ENCODE measurements around the gene FBXO34. TPM values are rescaled to one million over a fixed set of nuclear protein-coding genes. Genes with fewer than 3 reads are reported as not detected.
A peak's percentile ranks its signal among the peaks of the same experiment; 100 is the strongest.

Gene FBXO34
- total RNA-seq, 3 donors from 2014 or later: 12.9 to 16.7 (median 14.9) TPM

- no peak overlapping the region for H3K4me3 Mint-ChIP-seq
- H3K36me3 Mint-ChIP-seq (ENCODE audit: insufficient read depth): peaks cover 45% of the 10 kb centered on the region
- DNase-seq (no peak), ATAC-seq (no peak)
- no peaks in the 10 kb centered on the region for H3K27me3 Mint-ChIP-seq (ENCODE audit: low read depth)
- no peaks in the 10 kb centered on the region for H3K9me3 Mint-ChIP-seq
- peaks cover 48% of the 10 kb centered on the region for H3K4me1 Mint-ChIP-seq (ENCODE audit: low read depth)
Observed at GRCh38 chr14:55383541-55384140, 112.4 kb downstream of the FBXO34 start.

DNA sequence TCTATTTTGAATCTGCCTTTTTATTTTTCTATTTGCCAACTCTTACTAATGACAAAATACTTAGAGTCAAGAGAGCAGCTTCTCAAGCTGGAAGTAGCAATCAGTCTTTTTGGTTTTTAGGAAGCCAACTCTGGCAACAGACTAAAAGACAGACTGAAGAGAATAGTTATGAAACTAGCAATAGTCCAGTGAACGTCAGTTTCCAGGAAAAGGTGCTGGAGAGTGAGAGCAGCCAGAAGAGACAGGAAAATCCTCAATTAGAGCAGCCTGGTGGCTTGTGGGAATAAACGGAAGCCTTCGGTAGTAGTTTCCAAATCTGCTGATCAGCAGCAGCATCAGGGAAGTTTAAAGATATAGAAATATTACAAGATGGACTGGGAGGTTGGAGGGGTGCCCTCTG is 113.3 kb downstream of the FBXO34 start:
- Mint-ChIP-seq H3K9me3 (no peaks in the 10 kb centered on the region), H3K4me1 (ENCODE audit: low read depth) (peaks cover 57% of the 10 kb centered on the region), H3K27me3 (ENCODE audit: low read depth) (no peaks in the 10 kb centered on the region), H3K36me3 (ENCODE audit: insufficient read depth) (peaks cover 53% of the 10 kb centered on the region), H3K4me3 (no peak overlapping the region)
- ATAC-seq: no peak
- DNase-seq: no peak

DNA sequence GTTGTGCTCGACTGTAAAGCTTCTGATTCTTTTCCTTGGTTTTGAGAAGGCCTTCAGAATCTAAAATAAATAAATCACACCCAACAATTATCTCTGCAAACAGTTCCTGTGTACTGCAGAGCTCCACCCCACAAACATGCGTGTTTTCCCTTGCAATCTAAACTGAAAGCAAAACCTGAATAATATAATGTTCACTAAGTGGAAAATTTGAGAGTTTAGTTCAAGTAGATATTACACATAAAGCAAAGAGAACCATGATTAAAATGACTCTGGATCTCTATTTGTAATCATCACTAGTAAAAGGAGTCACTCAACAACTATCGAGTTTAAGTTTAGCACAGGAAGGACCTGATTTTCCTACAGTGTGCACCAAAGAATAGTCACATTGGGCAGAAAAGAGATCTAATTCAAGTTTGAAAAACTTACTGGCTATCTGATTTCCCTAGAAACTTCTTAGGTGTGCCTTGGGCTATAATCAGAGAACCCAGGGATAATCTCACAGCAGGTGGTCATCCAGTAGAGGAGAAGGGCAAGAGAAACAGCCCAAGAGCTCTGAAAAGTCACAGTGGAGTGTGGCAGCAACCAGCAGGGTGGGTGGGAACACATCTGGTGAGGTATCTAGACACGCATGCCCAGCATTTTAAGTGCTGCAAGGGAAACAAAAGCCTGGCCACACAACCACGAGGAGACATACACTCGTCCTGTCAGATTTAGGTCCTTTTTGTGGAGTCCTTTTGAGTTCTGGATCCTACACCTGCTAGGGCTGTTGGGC is 115.0 kb downstream of the FBXO34 start:
- DNase-seq (no peak), ATAC-seq (peak; percentile 82 to 89)
- Mint-ChIP-seq H3K27me3 (ENCODE audit: low read depth) (no peaks in the 10 kb centered on the region), H3K4me3 (peak overlapping the region; percentile 56), H3K4me1 (ENCODE audit: low read depth) (peaks cover 59% of the 10 kb centered on the region), H3K9me3 (no peaks in the 10 kb centered on the region), H3K36me3 (ENCODE audit: insufficient read depth) (peaks cover 49% of the 10 kb centered on the region)

GRCh38 chr14:55387121-55387520 is 115.9 kb downstream of the FBXO34 start:
- ATAC-seq (no peak), DNase-seq (no peak)
- Mint-ChIP-seq H3K4me3 (peak overlapping the region; percentile 16), H3K4me1 (ENCODE audit: low read depth) (peaks cover 56% of the 10 kb centered on the region), H3K36me3 (ENCODE audit: insufficient read depth) (peaks cover 44% of the 10 kb centered on the region), H3K9me3 (no peaks in the 10 kb centered on the region), H3K27me3 (ENCODE audit: low read depth) (no peaks in the 10 kb centered on the region)

GRCh38 chr14:55388160-55388559 is 116.9 kb downstream of the FBXO34 start:
- H3K36me3 Mint-ChIP-seq (ENCODE audit: insufficient read depth): peaks cover 41% of the 10 kb centered on the region
- H3K4me3 Mint-ChIP-seq: no peak overlapping the region
- no peaks in the 10 kb centered on the region for H3K27me3 Mint-ChIP-seq (ENCODE audit: low read depth)
- ATAC-seq: peak; percentile 32 to 39
- no peaks in the 10 kb centered on the region for H3K9me3 Mint-ChIP-seq
- peaks cover 54% of the 10 kb centered on the region for H3K4me1 Mint-ChIP-seq (ENCODE audit: low read depth)
- DNase-seq: no peak

GRCh38 chr14:55389330-55389729 is 118.1 kb downstream of the FBXO34 start:
- DNase-seq: no peak
- H3K4me3 Mint-ChIP-seq: no peak overlapping the region
- peaks cover 35% of the 10 kb centered on the region for H3K36me3 Mint-ChIP-seq (ENCODE audit: insufficient read depth)
- no peaks in the 10 kb centered on the region for H3K27me3 Mint-ChIP-seq (ENCODE audit: low read depth)
- no peak for ATAC-seq
- H3K9me3 Mint-ChIP-seq: no peaks in the 10 kb centered on the region
- peaks cover 47% of the 10 kb centered on the region for H3K4me1 Mint-ChIP-seq (ENCODE audit: low read depth)

GRCh38 chr14:55398679-55399078 is 127.5 kb downstream of the FBXO34 start:
- ATAC-seq: no peak
- no peak for DNase-seq

GRCh38 chr14:55399183-55399582 is 128.0 kb downstream of the FBXO34 start:
- Mint-ChIP-seq H3K4me3 (no peak overlapping the region), H3K36me3 (ENCODE audit: insufficient read depth) (peaks cover 21% of the 10 kb centered on the region), H3K9me3 (no peaks in the 10 kb centered on the region), H3K27me3 (ENCODE audit: low read depth) (no peaks in the 10 kb centered on the region), H3K4me1 (ENCODE audit: low read depth) (peaks cover 22% of the 10 kb centered on the region)
- DNase-seq: no peak
- ATAC-seq: no peak

More at GRCh38 chr14:55398679-55399078, 127.5 kb downstream of the FBXO34 start:
- H3K27me3 Mint-ChIP-seq (ENCODE audit: low read depth): no peaks in the 10 kb centered on the region
- H3K4me3 Mint-ChIP-seq: no peak overlapping the region
- peaks cover 20% of the 10 kb centered on the region for H3K4me1 Mint-ChIP-seq (ENCODE audit: low read depth)
- peaks cover 21% of the 10 kb centered on the region for H3K36me3 Mint-ChIP-seq (ENCODE audit: insufficient read depth)
- no peaks in the 10 kb centered on the region for H3K9me3 Mint-ChIP-seq

DNA sequence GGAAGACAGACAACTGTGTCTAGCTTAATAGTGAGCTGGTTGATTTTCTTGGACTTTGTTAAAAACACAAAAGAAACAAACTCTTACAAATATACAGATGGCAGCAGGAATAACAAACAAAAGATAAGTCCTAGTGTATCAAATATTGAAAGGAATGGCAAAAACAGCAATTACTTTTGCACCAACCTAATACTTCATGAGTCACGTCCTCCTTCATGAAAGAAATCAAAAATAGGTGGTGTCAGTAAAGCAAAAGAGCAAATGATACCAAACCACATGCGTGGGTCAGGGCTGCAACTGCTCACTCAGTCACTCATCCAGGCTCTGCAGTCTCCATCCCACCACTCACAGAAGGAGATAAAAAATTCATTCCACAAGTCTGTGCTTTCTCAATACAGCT is 128.6 kb downstream of the FBXO34 start:
- Mint-ChIP-seq H3K27me3 (ENCODE audit: low read depth) (no peaks in the 10 kb centered on the region), H3K9me3 (no peaks in the 10 kb centered on the region), H3K4me3 (no peak overlapping the region), H3K36me3 (ENCODE audit: insufficient read depth) (peaks cover 20% of the 10 kb centered on the region), H3K4me1 (ENCODE audit: low read depth) (peaks cover 29% of the 10 kb centered on the region)
- peak; percentile 46 to 56 for ATAC-seq
- DNase-seq: no peak

- no peak for ATAC-seq
- no peaks in the 10 kb centered on the region for H3K9me3 Mint-ChIP-seq
- peaks cover 9% of the 10 kb centered on the region for H3K36me3 Mint-ChIP-seq (ENCODE audit: insufficient read depth)
- no peaks in the 10 kb centered on the region for H3K27me3 Mint-ChIP-seq (ENCODE audit: low read depth)
- no peak overlapping the region for H3K4me3 Mint-ChIP-seq
- H3K4me1 Mint-ChIP-seq (ENCODE audit: low read depth): peaks cover 33% of the 10 kb centered on the region
- DNase-seq: no peak
Observed at GRCh38 chr14:55401751-55402150, 130.5 kb downstream of the FBXO34 start.

Other genes with a start within 250 kb of the FBXO34 start
- 10 to 100 TPM; 40.6 to 47.8 (median 43.1) TPM for gene WDHD1, start 244.3 kb upstream of the FBXO34 start, total RNA-seq
- gene SOCS4, start 244.2 kb upstream of the FBXO34 start, total RNA-seq: 10 to 100 TPM; 39.8 to 47.0 (median 41.4) TPM
- gene MAPK1IP1L, start 219.8 kb upstream of the FBXO34 start, total RNA-seq: 100 to 1,000 TPM; 139 to 148 (median 141) TPM
- gene LGALS3, start 142.2 kb upstream of the FBXO34 start, total RNA-seq: 10 to 100 TPM in 2 of 3 donors, 1 to 10 TPM in 1; 7.3 to 18.9 (median 12.2) TPM
- 1 to 10 TPM; 2.4 to 3.8 (median 2.6) TPM for gene DLGAP5, start 79.8 kb upstream of the FBXO34 start, total RNA-seq
- 1 to 10 TPM; 6.6 to 8.4 (median 6.7) TPM for gene ATG14, start 140.4 kb downstream of the FBXO34 start, total RNA-seq
- not detected for gene TBPL2, start 169.2 kb downstream of the FBXO34 start, total RNA-seq